ENCODE measurements around the gene SPATA2L.

SPATA2L gene

DNA sequence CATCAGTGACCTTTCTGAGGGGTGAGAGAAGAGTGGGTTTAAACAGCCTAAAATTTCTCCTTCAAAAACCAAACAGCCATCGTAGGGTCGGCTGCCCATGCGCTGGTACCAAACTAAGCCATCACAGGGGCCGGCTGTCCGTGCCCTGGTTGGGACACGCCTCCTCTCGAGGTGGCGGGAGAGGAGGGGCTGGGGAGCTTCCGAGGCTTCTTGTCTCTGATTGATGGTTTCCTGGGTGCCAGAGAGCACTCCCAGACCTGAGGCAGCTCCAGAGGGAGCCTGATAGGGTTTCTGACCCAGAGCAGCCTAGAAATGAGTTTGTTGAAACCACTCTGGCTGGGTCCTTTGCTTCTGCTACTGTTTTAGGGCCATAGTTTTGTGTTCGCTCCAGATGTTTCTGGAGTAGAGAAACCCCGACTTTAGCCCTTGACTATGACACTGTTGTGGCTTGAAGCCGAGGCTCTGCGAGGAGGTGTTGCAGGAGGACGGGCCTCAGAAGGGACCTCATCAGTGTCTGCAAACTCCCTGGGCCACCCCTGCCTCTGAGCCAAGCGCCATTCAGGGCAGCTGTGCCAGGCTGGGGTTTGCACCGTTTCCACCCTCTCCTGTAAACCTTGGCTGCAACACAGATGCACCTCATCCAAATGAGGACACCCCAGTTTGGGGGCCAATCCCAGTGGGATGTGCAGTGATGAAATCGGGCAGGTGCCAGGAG is 26.1 kb upstream of the SPATA2L start:
- Histone ChIP-seq H3K4me1 (ENCODE audit: low read depth, poor library complexity, severe bottlenecking) (peaks cover 14% of the 10 kb centered on the region), H3K79me2 (ENCODE audit: insufficient read depth, low read depth) (peaks cover 23% of the 10 kb centered on the region), H3K36me3 (ENCODE audit: insufficient read depth) (no peaks in the 10 kb centered on the region; the same call in 1 of the 2 replicates), H3K27ac (no peak overlapping the region), H4K20me1 (ENCODE audit: insufficient read depth) (no peaks in the 10 kb centered on the region), H2AFZ (ENCODE audit: low read depth) (no peak overlapping the region), H3K4me3 (IDR thresholded peaks at IDR 0.05; ENCODE audit: insufficient read depth, low read depth, low read length) (no peak overlapping the region), H3K4me2 (no peak overlapping the region), H3K27me3 (ENCODE audit: insufficient read depth, low read depth) (no peaks in the 10 kb centered on the region), H3K9ac (no peak overlapping the region)
- TF ChIP-seq, protein P1, sequence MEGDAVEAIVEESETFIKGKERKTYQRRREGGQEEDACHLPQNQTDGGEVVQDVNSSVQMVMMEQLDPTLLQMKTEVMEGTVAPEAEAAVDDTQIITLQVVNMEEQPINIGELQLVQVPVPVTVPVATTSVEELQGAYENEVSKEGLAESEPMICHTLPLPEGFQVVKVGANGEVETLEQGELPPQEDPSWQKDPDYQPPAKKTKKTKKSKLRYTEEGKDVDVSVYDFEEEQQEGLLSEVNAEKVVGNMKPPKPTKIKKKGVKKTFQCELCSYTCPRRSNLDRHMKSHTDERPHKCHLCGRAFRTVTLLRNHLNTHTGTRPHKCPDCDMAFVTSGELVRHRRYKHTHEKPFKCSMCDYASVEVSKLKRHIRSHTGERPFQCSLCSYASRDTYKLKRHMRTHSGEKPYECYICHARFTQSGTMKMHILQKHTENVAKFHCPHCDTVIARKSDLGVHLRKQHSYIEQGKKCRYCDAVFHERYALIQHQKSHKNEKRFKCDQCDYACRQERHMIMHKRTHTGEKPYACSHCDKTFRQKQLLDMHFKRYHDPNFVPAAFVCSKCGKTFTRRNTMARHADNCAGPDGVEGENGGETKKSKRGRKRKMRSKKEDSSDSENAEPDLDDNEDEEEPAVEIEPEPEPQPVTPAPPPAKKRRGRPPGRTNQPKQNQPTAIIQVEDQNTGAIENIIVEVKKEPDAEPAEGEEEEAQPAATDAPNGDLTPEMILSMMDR (conservative IDR thresholded peaks at IDR 0.05; ENCODE audit: low read depth, low read length), result no peak

DNA sequence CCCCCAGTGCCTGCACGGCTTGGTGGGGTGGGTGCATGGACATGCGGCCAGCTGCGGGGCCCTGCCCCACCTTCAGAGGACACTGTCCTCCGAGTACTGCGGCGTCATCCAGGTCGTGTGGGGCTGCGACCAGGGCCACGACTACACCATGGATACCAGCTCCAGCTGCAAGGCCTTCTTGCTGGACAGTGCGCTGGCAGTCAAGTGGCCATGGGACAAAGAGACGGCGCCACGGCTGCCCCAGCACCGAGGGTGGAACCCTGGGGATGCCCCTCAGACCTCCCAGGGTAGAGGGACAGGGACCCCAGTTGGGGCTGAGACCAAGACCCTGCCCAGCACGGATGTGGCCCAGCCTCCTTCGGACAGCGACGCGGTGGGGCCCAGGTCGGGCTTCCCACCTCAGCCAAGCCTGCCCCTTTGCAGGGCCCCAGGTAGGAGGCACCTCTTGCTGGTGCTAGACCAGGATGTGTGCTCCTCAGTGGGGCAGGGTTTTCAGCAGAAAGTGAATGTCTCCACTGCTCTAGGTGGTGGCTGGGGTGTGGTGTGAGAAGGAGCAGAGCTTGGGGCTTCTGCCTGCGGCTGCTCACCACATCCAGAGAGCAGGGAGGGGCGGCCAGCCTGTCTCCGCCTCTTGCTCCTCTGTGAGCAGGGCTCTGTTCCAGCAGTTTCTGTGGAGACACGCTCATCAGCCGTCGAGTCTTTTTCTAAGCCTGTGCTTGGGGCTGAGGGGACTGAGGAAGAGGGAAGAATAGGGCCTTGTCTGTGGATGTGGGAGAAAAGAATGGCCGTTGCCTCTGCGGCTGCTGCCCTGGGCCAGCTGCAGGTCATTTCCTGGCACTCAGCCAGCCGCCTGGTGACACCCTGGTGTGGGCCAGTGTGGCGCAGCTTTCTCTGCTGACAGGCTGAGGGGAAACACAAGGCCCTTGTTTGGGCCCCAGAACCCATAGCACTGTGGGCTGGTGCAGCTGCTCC is 22.1 kb upstream of the SPATA2L start:
- Histone ChIP-seq H3K79me2 (ENCODE audit: insufficient read depth, low read depth) (peaks cover 27% of the 10 kb centered on the region), H3K27me3 (ENCODE audit: insufficient read depth, low read depth) (no peaks in the 10 kb centered on the region), H3K4me2 (peak overlapping the region; percentile 90), H3K9ac (no peak overlapping the region; the same call in 1 of the 2 replicates), H3K4me1 (ENCODE audit: low read depth, poor library complexity, severe bottlenecking) (peaks cover 29% of the 10 kb centered on the region), H3K4me3 (IDR thresholded peaks at IDR 0.05; ENCODE audit: insufficient read depth, low read depth, low read length) (no peak overlapping the region), H3K27ac (no peak overlapping the region), H4K20me1 (ENCODE audit: insufficient read depth) (no peaks in the 10 kb centered on the region), H3K36me3 (ENCODE audit: insufficient read depth) (no peaks in the 10 kb centered on the region; the same call in 1 of the 2 replicates), H2AFZ (ENCODE audit: low read depth) (no peak overlapping the region)
- TF ChIP-seq, protein P1 (conservative IDR thresholded peaks at IDR 0.05; ENCODE audit: low read depth, low read length), result no peak

DNA sequence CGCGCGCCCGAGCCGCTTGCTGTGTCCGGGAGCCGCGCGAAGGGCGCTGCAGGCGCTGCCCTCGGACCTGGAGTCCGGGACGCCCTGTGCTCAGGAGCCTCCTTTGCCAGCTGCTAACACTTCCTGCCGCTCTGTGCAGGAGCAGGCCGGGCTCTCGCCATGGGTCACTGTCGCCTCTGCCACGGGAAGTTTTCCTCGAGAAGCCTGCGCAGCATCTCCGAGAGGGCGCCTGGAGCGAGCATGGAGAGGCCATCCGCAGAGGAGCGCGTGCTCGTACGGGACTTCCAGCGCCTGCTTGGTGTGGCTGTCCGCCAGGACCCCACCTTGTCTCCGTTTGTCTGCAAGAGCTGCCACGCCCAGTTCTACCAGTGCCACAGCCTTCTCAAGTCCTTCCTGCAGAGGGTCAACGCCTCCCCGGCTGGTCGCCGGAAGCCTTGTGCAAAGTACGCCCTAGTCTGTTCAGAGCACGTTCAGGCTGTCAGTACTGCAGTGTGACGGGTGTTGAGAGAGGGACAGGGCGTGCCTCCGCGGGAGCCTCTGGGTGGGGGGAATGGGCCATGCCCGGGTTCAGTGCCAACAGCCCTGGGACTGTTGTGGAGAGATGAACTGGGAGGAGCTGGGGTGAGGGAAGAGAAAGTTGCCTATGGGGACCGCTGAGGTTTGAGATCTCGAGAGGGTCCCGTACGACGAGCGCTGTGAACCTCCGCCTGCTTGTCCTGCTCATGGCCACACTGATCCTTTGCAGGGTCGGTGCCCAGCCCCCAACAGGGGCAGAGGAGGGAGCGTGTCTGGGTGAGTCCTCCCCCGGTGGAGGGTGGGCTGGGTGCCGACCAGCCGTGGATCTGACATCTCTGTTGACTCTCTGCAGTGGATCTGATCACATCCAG is 21.1 kb upstream of the SPATA2L start:
- TF ChIP-seq, protein P1 (conservative IDR thresholded peaks at IDR 0.05; ENCODE audit: low read depth, low read length), result no peak
- Histone ChIP-seq H3K4me2 (peak overlapping the region; percentile 90), H3K4me3 (IDR thresholded peaks at IDR 0.05; ENCODE audit: insufficient read depth, low read depth, low read length) (no peak overlapping the region), H4K20me1 (ENCODE audit: insufficient read depth) (no peaks in the 10 kb centered on the region), H3K4me1 (ENCODE audit: low read depth, poor library complexity, severe bottlenecking) (peaks cover 31% of the 10 kb centered on the region), H3K79me2 (ENCODE audit: insufficient read depth, low read depth) (peaks cover 27% of the 10 kb centered on the region), H3K27ac (peak overlapping the region; percentile 75), H3K9ac (peak overlapping the region; percentile 71), H3K36me3 (ENCODE audit: insufficient read depth) (no peaks in the 10 kb centered on the region; the same call in 1 of the 2 replicates), H2AFZ (ENCODE audit: low read depth) (no peak overlapping the region; the same call in 1 of the 2 replicates), H3K27me3 (ENCODE audit: insufficient read depth, low read depth) (no peaks in the 10 kb centered on the region)

Data from KMS-11 (cell line).